NCI-H2107 treated with DMSO at 0.1 percent for 48 hours (cell line): ENCODE results near the gene RNASE12.
"Not testable (repeated sequence)": the region's sequence is repeated elsewhere in the genome, so short reads cannot be mapped to it uniquely, and the experiment has no call there.

Experiments
- DNase-seq: peaks from one replicate; lab custom pipeline; 2025; ENCODE audit not compliant: unreplicated experiment; lab: John Stamatoyannopoulos, UW

The RNASE12 gene

DNA sequence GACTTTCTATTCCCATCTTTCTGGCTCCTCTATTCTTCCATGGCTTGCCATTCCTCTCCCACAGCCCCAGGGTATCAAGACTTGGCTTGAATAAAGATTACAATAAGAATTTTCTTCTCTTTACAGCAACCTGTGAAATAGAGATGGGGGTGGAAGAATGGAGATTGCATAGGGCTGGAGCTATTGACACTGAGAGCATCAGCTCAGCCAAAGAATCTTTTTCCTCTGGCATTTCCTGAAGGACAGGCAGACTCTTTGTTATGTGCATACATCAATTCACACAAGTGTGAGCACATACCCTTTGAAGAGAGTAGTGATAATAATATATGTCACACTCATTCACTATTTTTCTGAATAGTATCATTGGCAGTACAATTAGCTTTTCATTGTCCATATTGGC lies 8.0 kb downstream of the RNASE12 start:
- no peak for DNase-seq

DNA sequence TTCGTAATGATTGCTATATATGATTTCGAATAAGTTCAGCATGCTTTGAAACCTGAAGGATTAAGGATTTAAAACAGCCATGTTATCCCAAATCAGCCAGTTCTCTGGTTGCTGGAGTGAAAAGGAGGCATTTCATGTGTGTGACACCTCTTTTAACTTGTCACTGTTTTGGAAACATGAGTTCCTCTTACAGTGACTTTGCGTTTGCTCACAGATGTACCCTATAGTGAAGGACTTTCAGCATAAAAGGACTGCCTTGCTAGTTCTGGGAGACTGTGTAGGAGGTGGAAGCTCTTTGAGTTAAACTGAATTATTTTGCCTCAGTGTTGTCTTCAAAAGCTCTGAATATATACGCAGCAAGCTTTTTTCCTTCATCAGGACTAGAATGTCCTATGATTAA lies 10.9 kb downstream of the RNASE12 start:
- DNase-seq: no peak

DNA sequence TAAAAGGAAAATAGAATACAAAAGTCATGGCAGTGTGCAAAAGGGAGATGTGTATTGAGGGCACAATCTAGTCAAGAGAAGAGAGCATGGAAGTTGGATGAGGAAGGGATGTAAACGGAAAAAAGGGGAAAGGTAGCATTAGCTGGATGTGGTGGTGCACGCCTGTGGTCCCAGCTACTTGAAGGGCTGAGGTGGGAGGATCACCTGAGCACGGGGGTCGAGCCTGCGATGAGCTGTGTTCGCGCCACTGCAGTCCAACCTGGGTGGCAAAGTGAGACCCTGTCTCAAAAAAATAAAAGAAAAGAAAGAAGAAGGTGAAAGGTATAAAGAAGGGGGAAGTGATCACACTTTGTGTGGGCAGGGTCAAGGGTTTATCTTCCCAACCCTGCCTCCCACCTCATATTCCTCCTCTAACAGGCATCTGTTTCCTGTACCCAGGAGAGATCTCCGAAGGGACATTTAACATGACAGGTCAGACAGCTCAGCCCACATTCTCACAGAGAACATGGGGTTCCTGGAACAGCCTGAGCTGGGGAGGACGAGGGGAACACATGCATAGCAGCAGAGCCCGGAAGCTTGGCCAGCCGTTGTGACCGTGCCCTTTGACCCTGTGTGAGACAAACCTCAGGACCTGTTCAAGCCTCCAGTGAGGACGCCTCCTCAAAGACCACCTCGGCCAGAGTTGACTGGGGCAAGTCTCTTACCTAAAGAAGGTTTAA lies 12.2 kb downstream of the RNASE12 start:
- DNase-seq: no peak

DNA sequence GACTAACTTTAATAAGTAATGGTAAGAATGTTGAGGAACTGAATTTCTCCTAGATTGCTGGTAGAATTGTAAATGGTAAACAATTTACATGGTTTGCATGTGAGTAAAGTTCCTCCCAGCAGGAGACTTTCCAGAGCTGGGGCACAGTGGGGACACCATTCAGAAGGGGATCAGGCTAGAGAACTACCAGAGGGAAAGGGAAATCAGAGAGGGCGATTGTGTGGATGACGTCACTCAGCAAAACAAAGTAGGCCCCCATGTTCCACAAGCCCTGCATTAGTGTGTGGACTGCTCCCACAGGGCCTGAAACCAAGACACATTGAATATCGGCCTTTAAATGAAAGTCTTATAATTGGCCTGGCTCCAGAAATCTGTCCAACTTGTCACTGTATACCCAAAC lies 12.9 kb downstream of the RNASE12 start:
- DNase-seq: no peak

DNA sequence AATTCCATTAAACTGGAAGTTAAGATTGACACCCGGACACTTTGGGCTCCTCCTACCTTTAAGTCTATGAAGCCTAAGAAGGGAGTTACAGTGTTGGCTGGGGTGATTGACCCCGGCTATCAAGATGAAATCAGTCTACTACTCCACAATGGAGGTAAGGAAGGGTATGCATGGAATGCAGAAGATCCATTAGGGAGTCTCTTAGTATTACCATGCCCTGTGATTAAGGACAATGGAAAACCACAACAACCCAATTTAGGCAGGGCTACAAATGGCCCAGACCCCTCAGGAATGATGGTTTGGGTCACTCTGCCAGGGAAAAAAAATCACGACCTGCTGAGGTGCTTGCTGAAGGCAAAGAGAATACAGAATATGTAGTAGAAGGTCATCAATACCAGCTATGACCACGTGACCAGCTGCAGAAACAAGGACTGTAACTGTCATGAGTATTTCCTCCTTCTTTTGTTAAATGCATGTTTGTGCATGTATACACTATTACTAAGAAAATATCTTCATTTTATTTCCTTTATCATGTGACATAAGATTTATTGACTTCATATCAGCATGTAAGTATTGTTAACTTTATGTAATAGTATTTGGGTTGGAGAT lies 18.7 kb downstream of the RNASE12 start:
- not testable (repeated sequence) for DNase-seq

DNA sequence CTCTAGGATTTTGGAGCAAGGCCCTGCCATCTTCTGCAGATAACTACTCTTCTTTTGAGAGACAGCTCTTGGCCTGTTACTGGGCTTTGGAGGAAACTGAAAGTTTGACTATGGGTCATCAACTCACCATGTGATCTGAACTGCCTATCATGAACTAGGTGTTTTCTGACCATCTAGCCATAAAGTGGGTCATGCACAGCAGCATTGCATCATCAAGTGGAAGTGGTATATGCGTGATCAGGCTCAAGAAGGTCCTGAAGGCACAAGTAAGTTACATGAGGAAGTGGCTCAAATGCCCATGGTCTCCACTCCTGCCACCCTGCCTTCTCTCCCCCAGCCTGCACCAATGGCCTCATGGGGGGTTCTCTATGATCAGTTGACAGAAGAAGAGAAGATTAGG lies 20.5 kb downstream of the RNASE12 start:
- not testable (repeated sequence) for DNase-seq

DNA sequence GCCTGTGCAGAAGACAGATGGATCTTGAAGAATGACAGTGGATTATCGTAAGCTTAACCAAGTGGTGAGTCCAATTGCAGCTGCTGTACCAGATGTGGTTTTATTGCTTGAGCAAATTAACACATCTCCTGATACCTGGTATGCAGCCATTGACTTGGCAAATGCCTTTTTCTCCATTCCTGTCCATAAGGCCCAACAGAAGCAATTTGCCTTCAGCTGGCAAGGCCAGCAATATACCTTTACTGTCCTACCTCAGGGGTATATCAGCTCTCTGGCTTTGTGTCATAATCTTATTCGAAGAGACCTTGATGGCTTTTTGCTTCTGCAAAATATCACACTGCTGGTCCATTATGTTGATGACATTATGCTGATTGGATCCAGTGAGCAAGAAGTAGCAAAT lies 21.3 kb downstream of the RNASE12 start:
- DNase-seq: not testable (repeated sequence)

DNA sequence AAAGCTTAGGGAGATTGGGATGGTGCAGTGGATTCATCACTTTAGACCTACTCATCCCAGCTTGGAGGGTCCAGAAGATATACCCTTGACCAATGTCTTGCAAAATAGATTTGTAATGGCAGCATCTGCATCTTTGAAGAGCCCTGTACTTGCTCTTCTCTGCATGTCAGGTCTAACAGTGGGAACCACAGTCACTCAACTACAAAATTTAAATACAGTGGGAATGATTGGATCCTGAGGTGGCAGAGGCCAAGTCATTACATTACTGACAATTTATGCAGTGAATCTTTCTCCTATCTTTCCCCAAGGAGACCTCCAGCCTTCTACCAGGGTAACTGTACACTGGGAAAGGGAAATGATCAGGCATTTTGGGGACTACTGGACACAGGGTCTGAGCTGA lies 22.1 kb downstream of the RNASE12 start:
- DNase-seq: no peak

DNA sequence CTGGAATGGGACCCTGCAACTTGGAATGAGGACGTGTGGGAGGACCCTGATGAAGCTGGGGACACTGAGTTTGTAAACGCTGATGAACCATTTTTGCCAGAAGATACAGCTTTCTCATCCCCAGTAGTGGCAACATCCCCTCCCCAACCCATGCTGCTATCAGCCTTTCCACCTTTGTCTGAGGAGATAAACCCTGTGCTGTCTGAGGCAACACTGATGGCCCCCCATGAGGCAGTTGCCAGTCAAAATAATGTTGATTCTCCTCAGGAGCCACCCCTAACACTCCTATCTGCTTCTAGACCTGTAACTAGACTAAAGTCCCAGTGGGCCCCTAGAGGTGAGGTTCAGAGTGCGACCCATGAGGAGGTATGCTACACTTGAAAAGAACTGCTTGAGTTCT lies 22.8 kb downstream of the RNASE12 start:
- DNase-seq: no peak

DNA sequence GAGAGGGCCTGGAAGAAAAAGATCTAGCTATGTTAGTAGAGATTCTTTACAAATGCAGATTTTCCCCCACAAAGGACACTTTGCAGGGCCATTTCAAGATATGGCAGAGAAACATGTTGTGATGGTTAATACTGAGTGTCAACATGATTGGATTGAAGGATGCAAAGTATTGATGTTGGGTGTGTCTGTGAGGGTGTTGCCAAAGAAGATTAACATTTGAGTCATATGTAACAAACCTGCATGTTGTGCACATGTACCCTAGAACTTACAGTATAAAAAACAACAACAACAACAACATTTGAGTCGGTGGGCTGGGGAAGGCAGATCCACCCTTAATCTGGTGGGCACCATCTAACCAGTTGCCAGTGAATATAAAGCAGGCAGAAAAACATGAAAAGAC lies 24.0 kb downstream of the RNASE12 start:
- not testable (repeated sequence) for DNase-seq

DNA sequence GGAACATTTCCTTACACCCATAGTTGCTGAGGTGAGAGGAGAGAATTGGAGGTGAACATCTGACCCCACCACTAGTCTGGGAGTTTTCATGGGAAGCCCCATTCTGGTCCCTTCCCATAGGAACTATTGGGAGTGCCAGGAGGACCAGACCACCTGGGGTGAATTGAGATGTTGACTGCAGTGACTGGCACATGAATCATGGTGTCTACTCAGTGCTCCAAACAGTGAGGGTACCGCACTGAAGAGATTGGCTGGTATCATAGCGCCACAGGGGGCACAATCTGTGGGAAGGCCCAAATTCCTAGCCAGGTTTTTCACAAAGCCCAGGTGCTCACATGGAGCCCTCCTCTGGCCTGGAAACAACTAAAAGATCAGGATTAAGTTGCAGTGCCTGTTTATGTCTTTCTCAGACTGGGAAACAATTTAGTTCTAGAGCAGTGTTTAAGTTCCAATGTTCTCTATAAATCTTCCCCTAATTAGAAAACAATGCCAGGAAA lies 26.6 kb downstream of the RNASE12 start:
- no peak for DNase-seq

DNA sequence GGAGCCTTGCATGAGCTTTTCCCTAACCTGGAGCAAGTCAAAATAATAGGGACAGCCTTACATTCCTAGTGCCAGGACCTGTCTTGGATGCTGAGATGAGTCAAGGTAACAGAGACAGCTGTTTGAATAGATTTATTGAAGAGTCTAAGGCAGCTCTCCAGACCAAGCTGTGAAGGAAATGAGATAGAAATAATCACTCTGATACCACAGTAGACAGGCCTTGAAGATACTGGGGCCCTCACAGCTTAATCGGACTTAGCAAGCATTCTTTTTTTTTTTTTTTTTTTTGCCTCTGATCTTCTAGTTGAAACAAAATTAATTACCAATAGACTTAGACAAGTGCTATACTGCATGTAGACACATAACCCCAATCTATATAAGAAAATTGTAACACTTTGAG lies 27.2 kb downstream of the RNASE12 start:
- DNase-seq: no peak

DNA sequence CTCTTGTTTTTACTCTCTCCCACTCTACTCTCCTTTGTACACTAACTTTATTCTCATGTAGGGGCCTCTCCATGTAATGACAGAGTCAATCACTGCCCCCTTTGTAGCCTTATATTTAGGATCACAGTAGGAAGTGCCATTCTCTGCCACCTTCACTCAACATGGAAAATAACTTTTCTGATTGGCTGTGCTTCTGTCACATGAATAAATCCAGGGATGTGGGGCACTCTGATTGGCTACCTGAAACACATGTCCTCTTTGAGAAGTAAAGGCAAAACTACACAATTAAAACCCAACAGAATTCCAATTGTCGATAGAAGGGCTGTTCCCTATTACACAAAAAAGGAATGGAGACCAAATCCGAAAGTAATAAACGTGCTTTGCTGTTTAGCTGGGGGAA lies 30.2 kb downstream of the RNASE12 start, which contains the start of gene RNASE9:
TSS of gene RNASE9 (minus strand) at position 87 of the 400 bp plus-strand sequence.
- DNase-seq: no peak

DNA sequence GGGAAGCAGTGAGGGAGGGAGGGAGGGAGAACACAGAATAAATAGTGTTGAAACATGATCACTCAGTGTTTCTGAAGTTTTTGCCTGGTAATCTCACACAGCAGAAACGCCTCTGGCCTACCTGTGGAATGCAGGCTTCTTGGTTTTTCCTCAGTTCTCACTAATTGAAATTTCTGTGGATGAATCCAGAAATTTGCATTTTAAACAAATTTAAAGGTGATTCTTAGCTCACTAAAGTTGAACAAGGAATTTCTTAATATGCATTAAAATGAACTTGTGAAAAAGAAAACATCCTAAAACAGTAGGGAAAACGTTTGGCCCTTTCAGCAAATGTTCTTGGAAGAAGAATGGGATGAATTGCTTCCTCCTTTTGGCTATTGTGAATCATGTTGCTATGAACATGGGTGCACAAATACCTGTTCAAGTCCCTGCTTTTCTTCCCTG lies 31.7 kb downstream of the RNASE12 start:
- DNase-seq: no peak

DNA sequence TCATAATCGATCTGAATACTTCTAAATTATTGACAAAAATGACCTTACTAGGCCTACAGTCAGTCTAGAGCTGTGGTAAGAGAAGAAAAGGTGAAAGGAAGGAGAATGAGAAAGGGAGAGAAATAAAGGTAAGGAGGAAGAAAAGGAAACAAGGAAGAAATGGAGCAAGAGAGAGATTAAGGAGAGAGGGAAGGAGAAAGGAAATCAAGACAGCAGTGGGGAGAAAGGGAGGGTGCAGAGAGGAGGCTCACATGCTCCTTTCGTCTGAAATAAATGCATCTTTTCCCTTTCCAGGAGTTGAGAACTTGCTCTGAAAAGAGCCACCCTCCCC lies 34.0 kb downstream of the RNASE12 start:
- DNase-seq: no peak

DNA sequence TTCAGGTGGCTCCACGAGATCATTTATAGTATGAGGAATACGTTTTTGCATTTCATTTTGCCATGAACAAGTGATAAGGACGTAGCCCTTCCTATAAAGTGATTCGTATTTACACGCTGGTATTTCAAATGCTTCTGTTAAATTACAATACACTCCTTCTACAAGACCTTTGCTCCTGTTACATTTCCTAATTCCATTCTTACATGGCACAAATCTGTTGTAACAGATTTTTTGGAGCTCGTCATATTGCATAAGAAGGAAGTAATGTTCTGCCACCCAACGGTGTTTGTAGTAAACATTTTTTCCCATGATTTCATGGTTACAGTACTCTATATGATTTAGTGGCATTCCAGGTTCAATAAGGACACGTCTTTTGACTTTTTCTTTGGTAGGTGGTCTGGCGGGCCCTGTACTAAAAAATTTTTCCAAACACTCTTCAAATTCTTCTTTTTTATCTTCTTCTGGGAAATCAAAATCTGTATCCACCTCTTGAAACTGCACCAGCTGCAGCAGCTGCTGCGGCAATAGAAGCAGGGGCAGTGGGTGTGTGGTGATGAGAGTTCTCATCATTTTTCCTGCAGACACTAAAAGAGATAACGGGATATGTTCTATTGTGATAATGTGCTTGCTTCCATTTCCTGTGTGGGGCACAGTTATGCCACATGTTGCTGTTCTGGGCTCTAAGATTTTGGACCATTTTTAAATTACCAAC lies 34.5 kb downstream of the RNASE12 start:
- DNase-seq: no peak

DNA sequence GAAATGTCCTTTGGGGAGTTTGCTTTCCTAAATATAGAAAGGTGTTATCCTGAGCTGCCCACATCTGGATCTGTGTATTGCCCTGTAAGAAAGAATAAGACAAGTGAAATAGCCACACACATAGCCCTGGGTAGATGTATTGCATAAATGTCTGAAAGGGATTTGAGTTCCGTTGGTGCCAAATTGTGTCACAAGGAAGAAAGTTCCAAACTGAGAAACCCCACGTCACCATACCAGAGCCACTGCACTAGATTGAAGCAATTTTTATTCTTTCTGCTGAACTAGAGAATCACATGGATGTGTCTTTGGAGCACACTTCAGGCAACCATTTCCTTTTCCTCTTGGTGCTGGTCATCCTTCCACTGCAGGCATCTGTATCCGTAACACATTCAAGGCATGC lies 35.3 kb downstream of the RNASE12 start:
- DNase-seq: no peak

DNA sequence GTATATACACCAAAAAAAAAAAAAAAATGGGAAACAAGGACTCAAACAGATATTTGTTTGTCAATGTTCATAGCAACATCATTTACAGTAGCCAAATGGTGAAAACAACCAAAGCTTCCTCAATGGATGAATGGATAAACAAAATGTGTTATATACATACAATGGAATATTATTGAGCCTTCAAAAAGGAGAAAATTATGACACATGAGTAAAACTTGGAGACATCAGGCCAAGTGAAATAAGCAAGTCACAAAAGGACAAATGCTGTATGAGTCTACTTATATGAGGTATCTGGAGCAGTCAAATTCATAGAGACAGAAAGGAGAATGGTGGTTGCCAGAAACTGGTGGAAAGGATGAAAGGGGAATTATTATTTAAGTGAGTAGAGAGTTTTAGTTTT lies 38.2 kb downstream of the RNASE12 start:
- no peak for DNase-seq

DNA sequence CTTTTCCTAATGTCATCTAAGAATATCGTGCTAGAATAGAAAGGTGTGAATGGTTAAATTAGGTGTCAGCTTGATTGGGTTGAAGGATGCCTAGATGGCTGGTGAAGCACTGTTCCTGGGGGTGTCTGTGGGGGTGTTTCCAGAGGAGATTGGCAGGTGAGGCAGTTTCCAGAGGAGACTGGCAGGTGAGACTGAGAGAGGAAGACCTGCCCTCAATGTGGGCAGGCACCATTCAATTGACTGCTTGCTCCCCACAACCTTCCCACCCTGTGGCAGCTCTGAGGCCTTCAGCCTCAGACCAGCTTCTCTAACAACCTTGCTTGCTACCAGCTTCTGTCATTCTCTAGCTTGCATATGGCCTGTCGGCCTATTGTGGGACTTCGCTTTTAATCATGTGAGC lies 39.6 kb downstream of the RNASE12 start:
- no peak for DNase-seq

DNA sequence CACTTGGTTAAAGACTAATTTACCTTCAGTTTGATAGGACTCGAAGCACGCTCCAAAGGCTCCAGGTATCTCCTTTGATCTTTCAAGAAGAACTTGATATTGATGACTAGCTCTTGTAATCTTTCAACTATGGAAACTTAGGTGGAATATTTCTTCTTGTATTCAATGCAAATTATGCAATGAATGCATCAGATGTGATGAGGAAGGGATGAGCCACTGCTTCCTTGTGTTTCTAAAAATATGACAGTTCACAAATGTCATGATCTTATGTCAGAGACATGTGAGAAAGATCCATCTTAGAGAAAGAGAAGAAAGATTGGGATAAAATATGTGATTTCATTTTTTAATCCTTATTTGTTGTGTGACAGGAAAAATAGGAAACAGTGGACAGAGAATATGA lies 40.2 kb downstream of the RNASE12 start:
- DNase-seq: no peak

DNA sequence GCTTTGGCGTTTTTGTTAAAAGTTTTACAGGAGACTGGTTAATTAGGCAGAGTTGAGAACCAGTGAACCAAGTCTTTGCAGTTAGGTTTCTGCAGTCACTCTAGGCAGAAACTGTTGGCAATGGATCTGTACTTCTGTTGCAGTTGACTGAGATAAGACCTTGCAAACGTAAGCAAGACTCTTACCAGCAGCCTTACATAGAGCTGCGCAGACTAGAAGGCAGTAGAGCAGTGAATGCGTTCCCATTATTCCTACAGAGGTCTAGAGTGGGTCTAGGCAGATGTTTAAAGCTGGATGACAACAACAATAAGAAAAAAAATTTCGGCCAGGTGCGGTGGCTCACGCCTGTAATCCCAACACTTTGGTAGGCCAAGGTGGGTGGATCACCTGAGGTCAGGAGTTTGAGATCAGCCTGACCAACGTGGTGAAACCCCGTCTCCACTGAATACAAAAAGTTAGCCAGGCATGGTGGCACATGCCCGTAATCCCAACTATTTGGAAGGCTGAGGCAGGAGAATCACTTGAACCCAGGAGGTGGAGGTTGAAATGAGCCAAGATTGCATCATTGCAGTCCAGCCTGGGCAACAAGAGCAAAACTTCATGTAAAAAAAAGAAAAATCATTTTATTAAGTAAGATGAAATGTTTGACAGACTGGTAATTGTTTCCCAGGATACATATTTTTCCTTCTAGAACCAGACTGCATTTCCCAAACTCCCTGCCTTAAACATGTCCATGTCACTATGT lies 42.6 kb downstream of the RNASE12 start:
- DNase-seq: no peak
